ENCODE results near the gene ZCCHC18. TPM values are rescaled to one million over a fixed set of nuclear protein-coding genes. Genes with fewer than 3 reads are reported as not detected.
"Not testable (repeated sequence)": the region's sequence is repeated elsewhere in the genome, so short reads cannot be mapped to it uniquely, and the experiment has no call there.

ZCCHC18 gene
- total RNA-seq, 6 experiments from 2014 or later: 0.12 to 0.27 TPM; not detected in 4

GRCh38 chrX:104098919-104099318, 13.4 kb upstream of the ZCCHC18 start:
- H3K36me3 ChIP-seq: no peaks in the 10 kb centered on the region
- no peak for DNase-seq
- no peak for TF ChIP-seq CTCF (IDR thresholded peaks at IDR 0.05)
- no peak for TF ChIP-seq POLR2A (IDR thresholded peaks at IDR 0.05)
- no peaks in the 10 kb centered on the region for H3K4me1 ChIP-seq
- no peaks in the 10 kb centered on the region for H3K9me3 ChIP-seq
- intact Hi-C loops (cut with DNase I): no loop called here
- peaks cover 0 to 5% of the 10 kb centered on the region in 2 donors for H3K27me3 ChIP-seq
- H3K4me3 ChIP-seq: no peak overlapping the region
- no peak for ATAC-seq
- no peak overlapping the region for H3K27ac ChIP-seq

GRCh38 chrX:104104676-104105075, 7.6 kb upstream of the ZCCHC18 start:
- DNase-seq: no peak
- intact Hi-C loops (cut with DNase I): no loop called here

GRCh38 chrX:104105330-104106262, 6.7 kb upstream of the ZCCHC18 start:
- H3K4me1 ChIP-seq: no peaks in the 10 kb centered on the region
- TF ChIP-seq POLR2A (IDR thresholded peaks at IDR 0.05): no peak
- no peak for TF ChIP-seq CTCF (IDR thresholded peaks at IDR 0.05)
- H3K9me3 ChIP-seq: no peaks in the 10 kb centered on the region
- no peak overlapping the region for H3K4me3 ChIP-seq
- no peaks in the 10 kb centered on the region for H3K27me3 ChIP-seq
- no peak overlapping the region for H3K27ac ChIP-seq
- H3K36me3 ChIP-seq: no peaks in the 10 kb centered on the region
- DNase-seq: no peak
- intact Hi-C loops (cut with DNase I): no loop called here
- 49% methylated on average over 11 of the region's 11 CpGs for WGBS (ENCODE audit: insufficient coverage, low coverage, low lambda C conversion rate, missing lambda C conversion rate)
- ATAC-seq: no peak

More at GRCh38 chrX:104104676-104105075, 7.6 kb upstream of the ZCCHC18 start:
- H3K27me3 ChIP-seq: no peaks in the 10 kb centered on the region
- no peak overlapping the region for H3K4me3 ChIP-seq
- H3K36me3 ChIP-seq: no peaks in the 10 kb centered on the region
- no peak for ATAC-seq
- TF ChIP-seq CTCF (IDR thresholded peaks at IDR 0.05) (no peak), POLR2A (IDR thresholded peaks at IDR 0.05) (no peak)
- no peaks in the 10 kb centered on the region for H3K9me3 ChIP-seq
- no peak overlapping the region for H3K27ac ChIP-seq
- WGBS (ENCODE audit: insufficient coverage, low coverage, low lambda C conversion rate, missing lambda C conversion rate): 62% methylated on average over 5 of the region's 10 CpGs
- no peaks in the 10 kb centered on the region for H3K4me1 ChIP-seq

GRCh38 chrX:104108955-104109354, 3.4 kb upstream of the ZCCHC18 start:
- no peaks in the 10 kb centered on the region for H3K9me3 ChIP-seq
- H3K4me1 ChIP-seq: no peaks in the 10 kb centered on the region
- no peak for TF ChIP-seq POLR2A (IDR thresholded peaks at IDR 0.05)
- no peak for TF ChIP-seq CTCF (IDR thresholded peaks at IDR 0.05)
- intact Hi-C loops (cut with DNase I): no loop called here
- no peak overlapping the region for H3K4me3 ChIP-seq
- H3K27me3 ChIP-seq: no peaks in the 10 kb centered on the region
- no peak overlapping the region for H3K27ac ChIP-seq
- WGBS (ENCODE audit: insufficient coverage, low coverage, low lambda C conversion rate, missing lambda C conversion rate): no CpG with 5 or more reads among the region's 1 CpG
- no peaks in the 10 kb centered on the region for H3K36me3 ChIP-seq
- no peak for ATAC-seq
- DNase-seq: no peak

GRCh38 chrX:104110491-104111240, 1.7 kb upstream of the ZCCHC18 start:
- H3K4me3 ChIP-seq; H3K27me3 ChIP-seq; DNase-seq; intact Hi-C loops (cut with DNase I); H3K27ac ChIP-seq; H3K9me3 ChIP-seq; H3K4me1 ChIP-seq; ATAC-seq; H3K36me3 ChIP-seq: not testable (repeated sequence)
- 53% methylated on average over 4 of the region's 6 CpGs for WGBS (ENCODE audit: insufficient coverage, low coverage, low lambda C conversion rate, missing lambda C conversion rate)
